ENCODE data around the gene MAGED2. TPM values are rescaled to one million over a fixed set of nuclear protein-coding genes. Genes with fewer than 3 reads are reported as not detected.

The MAGED2 gene
- total RNA-seq, 1 experiment from 2014 or later = 102 TPM

GRCh38 chrX:54794795-54795194, 12.8 kb upstream of the MAGED2 start:
- no TSS peak for BruUV-seq (replicated peaks)
- no peak for DNase-seq (ENCODE audit: low spot score)
- H3K27me3 ChIP-seq (replicated peaks; ENCODE audit: insufficient read depth, low read depth, low read length, poor library complexity) = no peaks in the 10 kb centered on the region
- TF ChIP-seq CTCF (conservative IDR thresholded peaks at IDR 0.05; ENCODE audit: low read depth, low read length) (no peak), EZH2 (IDR thresholded peaks at IDR 0.05; ENCODE audit: borderline replicate concordance, low read depth, low read length, poor library complexity, severe bottlenecking) (no peak)
- H3K27ac ChIP-seq (ENCODE audit: low read depth, low read length, poor library complexity, severe bottlenecking) = no peak overlapping the region
- H3K9me3 ChIP-seq (ENCODE audit: low read depth, low read length, poor library complexity, severe bottlenecking) = no peaks in the 10 kb centered on the region
- ChIA-PET CTCF (no interaction called here), POLR2A (ENCODE audit: low non-redundant PET) (no interaction called here)
- intact Hi-C loops (cut with micrococcal nuclease; ENCODE audit: unreplicated experiment) = no loop called here
- H3K36me3 ChIP-seq (ENCODE audit: insufficient read depth, low read length, poor library complexity, severe bottlenecking) = no peaks in the 10 kb centered on the region
- H3K4me1 ChIP-seq (ENCODE audit: insufficient read depth, low read length, poor library complexity, severe bottlenecking) = no peaks in the 10 kb centered on the region
- no peak overlapping the region for H3K4me3 ChIP-seq (ENCODE audit: low read depth, low read length, poor library complexity, severe bottlenecking)

- H3K4me3 ChIP-seq (ENCODE audit: low read depth, low read length, poor library complexity, severe bottlenecking) = no peak within 1 kb of the TSS
- intact Hi-C loops (cut with micrococcal nuclease; ENCODE audit: unreplicated experiment) = no loop called here
- ChIA-PET CTCF (no interaction called here), POLR2A (ENCODE audit: low non-redundant PET) (no interaction called here)
- H3K36me3 ChIP-seq (ENCODE audit: insufficient read depth, low read length, poor library complexity, severe bottlenecking) = no peaks in the 10 kb centered on the region
- no peaks in the 10 kb centered on the region for H3K9me3 ChIP-seq (ENCODE audit: low read depth, low read length, poor library complexity, severe bottlenecking)
- no TSS peak for BruUV-seq (replicated peaks)
- DNase-seq (ENCODE audit: low spot score) = no peak
- no peaks in the 10 kb centered on the region for H3K27me3 ChIP-seq (replicated peaks; ENCODE audit: insufficient read depth, low read depth, low read length, poor library complexity)
- TF ChIP-seq CTCF (conservative IDR thresholded peaks at IDR 0.05; ENCODE audit: low read depth, low read length) = no peak
- no peak for TF ChIP-seq EZH2 (IDR thresholded peaks at IDR 0.05; ENCODE audit: borderline replicate concordance, low read depth, low read length, poor library complexity, severe bottlenecking)
- H3K27ac ChIP-seq (ENCODE audit: low read depth, low read length, poor library complexity, severe bottlenecking) = no peak within 1 kb of the TSS
- H3K4me1 ChIP-seq (ENCODE audit: insufficient read depth, low read length, poor library complexity, severe bottlenecking) = no peaks in the 10 kb centered on the region
These were observed 9.4 kb upstream of the MAGED2 start, which contains the start of gene ITIH6 for GRCh38 chrX:54798137-54798536. Gene ITIH6, minus strand, starts transcription at chrX:54798255. Its CDS starts 45 bp downstream, at chrX:54798210.

GRCh38 chrX:54799046-54799445, 8.5 kb upstream of the MAGED2 start:
- ChIA-PET POLR2A (ENCODE audit: low non-redundant PET) (no interaction called here), CTCF (no interaction called here)
- no TSS peak for BruUV-seq (replicated peaks)
- Histone ChIP-seq H3K4me3 (ENCODE audit: low read depth, low read length, poor library complexity, severe bottlenecking) (no peak overlapping the region), H3K36me3 (ENCODE audit: insufficient read depth, low read length, poor library complexity, severe bottlenecking) (no peaks in the 10 kb centered on the region), H3K27ac (ENCODE audit: low read depth, low read length, poor library complexity, severe bottlenecking) (no peak overlapping the region), H3K9me3 (ENCODE audit: low read depth, low read length, poor library complexity, severe bottlenecking) (no peaks in the 10 kb centered on the region), H3K4me1 (ENCODE audit: insufficient read depth, low read length, poor library complexity, severe bottlenecking) (no peaks in the 10 kb centered on the region), H3K27me3 (replicated peaks; ENCODE audit: insufficient read depth, low read depth, low read length, poor library complexity) (no peaks in the 10 kb centered on the region)
- DNase-seq (ENCODE audit: low spot score) = no peak
- intact Hi-C loops (cut with micrococcal nuclease; ENCODE audit: unreplicated experiment) = no loop called here
- TF ChIP-seq CTCF (conservative IDR thresholded peaks at IDR 0.05; ENCODE audit: low read depth, low read length) = no peak
- no peak for TF ChIP-seq EZH2 (IDR thresholded peaks at IDR 0.05; ENCODE audit: borderline replicate concordance, low read depth, low read length, poor library complexity, severe bottlenecking)
